ENCODE measurements around the gene SLC5A2.
"Not testable (repeated sequence)": the region's sequence is repeated elsewhere in the genome, so short reads cannot be mapped to it uniquely, and the experiment has no call there.

SLC5A2 gene

DNA sequence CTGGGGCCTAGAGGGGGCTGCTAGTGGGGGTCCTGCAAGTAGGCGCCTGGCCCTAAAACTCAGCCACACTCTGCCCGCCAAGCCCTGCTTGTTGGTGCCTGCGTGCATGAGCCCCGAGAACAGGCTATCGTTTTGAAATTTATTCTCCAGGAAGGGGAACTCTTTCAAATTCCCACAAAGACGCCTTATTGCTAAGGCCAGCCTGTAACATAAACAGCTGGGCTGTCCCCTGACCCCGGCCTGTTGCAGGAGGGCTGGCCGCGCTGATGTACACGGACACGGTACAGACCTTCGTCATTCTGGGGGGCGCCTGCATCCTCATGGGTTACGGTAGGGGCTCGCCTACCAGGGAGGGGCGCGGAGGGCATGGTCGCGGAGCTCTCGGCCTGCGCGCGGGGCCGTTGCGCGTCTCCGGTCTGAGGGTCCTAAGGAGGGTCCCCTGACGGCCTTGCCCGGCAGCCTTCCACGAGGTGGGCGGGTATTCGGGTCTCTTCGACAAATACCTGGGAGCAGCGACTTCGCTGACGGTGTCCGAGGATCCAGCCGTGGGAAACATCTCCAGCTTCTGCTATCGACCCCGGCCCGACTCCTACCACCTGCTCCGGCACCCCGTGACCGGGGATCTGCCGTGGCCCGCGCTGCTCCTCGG lies 4.3 kb downstream of the SLC5A2 start:
- DNase-seq: no peak
- intact Hi-C loops (cut with DNase I): no loop called here

DNA sequence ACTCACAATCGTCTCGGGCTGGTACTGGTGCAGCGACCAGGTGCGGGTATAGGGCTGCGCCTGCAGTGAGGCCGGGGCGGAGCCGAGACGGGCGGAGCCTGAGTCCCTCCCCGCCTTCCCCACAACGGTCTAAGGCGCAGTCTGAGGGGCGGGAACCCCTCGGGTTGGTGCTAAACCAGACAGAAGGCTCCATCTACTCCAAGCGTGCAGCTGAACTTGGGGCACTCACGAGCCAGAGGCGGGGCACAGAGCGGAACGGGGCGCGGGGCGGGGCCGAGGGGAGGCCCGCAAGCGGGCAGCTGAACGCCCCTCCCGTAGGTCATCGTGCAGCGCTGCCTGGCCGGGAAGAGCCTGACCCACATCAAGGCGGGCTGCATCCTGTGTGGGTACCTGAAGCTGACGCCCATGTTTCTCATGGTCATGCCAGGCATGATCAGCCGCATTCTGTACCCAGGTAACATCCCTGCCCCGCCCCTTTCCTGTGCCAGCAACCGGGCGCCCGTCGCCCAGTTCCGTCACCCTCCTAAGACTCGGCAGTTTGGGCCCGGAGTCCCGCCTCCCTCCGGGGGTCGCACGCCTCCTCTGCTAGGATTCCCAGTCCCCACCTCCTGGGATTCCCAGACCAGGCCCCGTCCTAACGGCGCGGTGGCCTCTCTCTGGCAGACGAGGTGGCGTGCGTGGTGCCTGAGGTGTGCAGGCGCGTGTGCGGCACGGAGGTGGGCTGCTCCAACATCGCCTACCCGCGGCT lies 5.0 kb downstream of the SLC5A2 start:
- peak in 30 of 42 donors; percentile 16 to 61 (median 40) for DNase-seq
- intact Hi-C loops (cut with DNase I): no loop called here

DNA sequence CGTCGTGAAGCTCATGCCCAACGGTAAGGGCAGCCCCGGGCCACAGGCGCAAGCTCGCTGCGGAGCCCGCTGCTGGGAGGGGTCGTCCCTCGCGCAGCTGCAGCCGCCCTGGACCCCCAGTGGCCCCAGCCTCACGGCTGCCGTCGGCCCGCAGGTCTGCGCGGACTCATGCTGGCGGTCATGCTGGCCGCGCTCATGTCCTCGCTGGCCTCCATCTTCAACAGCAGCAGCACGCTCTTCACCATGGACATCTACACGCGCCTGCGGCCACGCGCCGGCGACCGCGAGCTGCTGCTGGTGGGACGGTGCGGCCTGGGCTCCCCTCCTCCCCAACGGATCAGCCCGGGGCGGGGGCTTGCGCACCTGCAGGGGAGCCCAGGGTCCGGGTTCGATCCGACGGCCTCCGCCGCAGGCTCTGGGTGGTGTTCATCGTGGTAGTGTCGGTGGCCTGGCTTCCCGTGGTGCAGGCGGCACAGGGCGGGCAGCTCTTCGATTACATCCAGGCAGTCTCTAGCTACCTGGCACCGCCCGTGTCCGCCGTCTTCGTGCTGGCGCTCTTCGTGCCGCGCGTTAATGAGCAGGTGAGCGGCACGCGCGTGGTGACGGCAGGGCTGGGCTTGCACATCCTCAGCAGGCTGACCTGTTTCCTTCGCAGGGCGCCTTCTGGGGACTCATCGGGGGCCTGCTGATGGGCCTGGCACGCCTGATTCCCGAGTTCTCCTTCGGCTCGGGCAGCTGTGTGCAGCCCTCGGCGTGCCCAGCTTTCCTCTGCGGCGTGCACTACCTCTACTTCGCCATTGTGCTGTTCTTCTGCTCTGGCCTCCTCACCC lies 5.8 kb downstream of the SLC5A2 start:
- intact Hi-C loops (cut with DNase I): no loop called here
- no peak for DNase-seq

DNA sequence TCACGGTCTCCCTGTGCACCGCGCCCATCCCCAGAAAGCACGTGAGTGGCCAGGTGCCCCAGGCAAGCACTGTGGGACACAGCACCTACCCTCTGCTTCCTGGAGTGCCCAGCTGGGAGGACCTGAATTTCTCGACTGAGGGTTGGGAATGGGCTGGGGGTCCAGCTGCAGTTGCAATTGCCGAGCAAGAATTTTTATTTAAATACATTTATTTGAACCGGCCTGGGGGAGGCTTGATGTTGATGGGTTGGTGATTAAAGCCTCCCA lies 6.3 kb downstream of the SLC5A2 start:
- intact Hi-C loops (cut with DNase I): no loop called here
- DNase-seq: no peak

DNA sequence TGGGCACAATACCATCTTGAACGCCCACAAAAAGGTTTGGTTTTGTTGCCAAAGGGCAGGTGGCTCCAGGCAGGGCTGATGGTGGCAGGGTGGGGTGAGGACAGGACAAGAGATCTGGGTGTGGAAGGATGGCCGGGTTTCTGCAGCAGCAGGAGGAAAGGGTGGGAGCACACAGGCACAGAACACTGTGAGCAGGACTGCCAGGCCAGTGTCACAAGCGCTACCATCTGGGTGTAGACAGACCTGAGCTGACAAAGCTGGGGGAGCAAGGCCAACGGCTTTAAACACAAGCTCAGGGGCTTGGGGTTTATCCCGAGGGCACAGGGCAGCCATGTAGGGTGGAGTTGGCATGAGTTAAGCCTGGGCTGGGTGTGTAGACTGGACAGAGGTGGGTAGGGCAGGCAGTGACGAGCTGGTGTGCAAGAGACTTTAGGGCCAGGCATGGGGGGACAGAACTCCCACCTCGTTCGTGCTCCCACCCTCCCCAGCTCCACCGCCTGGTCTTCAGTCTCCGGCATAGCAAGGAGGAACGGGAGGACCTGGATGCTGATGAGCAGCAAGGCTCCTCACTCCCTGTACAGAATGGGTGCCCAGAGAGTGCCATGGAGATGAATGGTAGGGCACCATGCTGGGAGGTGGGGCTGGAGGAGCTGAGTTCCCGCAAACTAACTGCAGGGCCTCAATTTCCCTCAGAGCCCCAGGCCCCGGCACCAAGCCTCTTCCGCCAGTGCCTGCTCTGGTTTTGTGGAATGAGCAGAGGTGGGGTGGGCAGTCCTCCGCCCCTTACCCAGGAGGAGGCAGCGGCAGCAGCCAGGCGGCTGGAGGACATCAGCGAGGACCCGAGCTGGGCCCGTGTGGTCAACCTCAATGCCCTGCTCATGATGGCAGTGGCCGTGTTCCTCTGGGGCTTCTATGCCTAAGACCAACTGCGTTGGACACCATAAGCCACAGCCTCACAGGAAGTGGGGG lies 7.0 kb downstream of the SLC5A2 start:
- no peak for DNase-seq
- intact Hi-C loops (cut with DNase I): no loop called here

DNA sequence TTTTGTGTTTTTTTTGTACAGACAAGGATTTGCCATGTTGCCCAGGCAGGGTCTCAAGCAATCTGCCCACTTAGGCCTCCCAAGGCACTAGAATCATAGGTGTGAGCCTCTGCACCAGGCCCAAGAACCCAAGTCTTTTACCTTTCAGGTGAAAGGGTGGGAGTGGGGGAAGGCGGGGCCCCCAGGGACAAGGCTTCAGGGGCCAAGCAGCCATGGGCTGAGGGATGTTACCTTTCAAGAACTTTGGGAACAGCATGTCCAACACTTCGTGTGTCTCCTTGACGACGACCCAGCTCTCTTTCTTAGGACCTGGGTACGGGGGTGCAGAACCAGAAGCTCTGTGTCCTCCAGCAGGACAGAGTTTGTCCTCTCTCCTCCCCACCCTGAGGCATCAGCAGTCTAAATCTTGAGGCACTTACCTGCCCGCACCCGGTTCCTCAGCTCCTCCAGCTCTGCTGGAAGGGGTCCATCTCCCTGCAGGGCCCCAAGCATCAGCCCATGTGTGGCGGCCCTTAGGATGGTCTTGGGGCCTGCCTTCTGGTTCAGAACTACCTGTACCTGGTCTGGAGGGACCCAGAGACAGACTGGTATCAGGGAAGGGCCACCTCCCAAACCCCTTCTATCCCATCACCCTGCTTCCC lies 9.0 kb downstream of the SLC5A2 start:
- intact Hi-C loops (cut with DNase I): no loop called here

DNA sequence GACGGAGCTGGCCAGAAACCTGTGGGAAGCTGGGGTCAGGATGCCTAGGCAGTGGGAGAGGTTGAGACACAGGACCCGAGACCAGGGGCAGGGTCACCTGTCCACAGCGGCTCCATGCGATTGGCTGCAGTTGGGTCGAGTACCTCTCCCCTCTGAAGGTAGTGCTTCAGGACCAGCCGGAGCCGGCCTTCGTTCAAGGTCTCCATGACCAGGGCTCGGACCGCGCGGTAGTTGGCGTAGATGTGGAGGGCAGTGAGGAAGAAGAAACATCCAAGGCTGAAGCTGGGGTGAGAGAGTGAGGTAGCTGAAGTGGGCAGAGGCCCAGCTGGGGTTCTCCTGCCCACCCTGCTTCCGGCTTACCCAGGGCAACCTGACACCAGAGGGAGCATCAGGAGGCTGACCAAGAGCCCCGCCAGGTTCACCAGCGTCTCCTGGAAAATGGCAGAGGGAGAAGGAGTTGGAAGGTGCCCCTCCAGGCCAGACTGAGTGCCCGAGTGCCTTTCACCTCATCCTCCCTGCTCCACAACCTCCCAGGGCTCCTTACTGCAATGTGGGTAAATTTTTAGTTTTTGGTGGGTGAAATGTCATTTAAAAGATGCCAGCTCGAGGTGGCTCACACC lies 10.7 kb downstream of the SLC5A2 start:
- DNase-seq: no peak
- intact Hi-C loops (cut with DNase I): no loop called here

More for the DNA sequence above, 9.0 kb downstream of the SLC5A2 start:
- DNase-seq: no peak

DNA sequence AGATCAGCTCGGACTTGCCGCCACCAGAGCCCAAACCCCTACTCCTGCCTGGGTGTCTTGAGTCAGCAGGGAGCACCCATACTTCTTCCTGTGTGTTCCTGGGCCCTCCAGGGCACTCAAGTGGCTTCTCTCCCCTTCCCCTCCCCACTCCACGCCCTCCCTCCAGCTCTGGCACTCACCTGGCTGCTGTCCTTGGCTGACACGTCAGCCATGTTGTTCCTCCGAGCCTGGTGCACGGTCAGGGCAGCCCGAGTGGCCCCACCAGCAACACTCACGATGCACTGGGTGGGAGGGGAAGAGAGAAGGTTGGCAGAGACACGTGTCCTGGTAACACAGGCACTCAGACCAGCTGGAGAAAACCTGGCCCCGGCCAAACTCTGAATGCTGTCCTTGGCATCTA lies 13.7 kb downstream of the SLC5A2 start:
- no peak for DNase-seq
- intact Hi-C loops (cut with DNase I): no loop called here

DNA sequence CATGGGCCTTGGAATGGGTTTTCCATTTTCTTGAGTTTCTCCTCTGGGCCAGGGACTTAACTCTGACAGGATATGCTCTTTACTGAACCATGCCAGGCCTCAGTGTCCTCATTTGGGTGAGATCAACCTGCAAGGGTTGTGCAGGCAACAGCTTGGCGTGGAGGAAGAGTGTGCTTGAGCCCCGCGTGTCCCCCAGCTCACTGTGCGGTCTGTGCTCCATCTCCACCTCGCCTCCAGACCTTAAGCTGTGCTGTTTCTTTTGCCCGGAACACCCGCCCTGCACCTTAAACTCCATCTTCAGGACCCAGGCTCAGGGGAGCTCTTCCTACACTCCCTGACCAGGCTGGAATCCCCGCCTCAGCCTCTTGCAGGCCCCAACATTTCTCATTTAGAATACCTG lies 15.6 kb downstream of the SLC5A2 start:
- intact Hi-C loops (cut with DNase I): no loop called here
- no peak for DNase-seq

DNA sequence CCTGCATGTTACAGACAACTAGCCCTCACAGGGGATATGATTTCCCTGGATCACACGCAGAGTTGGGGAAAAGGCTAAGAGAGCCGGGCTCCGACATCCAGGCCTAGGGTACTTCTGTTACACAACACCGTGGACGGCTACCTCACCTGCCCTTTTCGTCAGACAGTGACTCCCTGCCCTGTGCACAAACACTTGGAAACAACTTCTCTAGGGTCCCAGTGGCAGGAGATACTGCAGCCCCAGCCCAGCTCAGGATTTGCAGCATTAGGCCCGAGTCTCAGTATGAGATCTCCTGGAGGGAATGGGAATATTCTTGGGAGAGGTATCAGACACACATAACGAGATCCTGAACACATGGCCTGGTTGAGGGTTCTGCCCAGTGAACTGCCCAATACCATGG lies 17.0 kb downstream of the SLC5A2 start:
- intact Hi-C loops (cut with DNase I): no loop called here

DNA sequence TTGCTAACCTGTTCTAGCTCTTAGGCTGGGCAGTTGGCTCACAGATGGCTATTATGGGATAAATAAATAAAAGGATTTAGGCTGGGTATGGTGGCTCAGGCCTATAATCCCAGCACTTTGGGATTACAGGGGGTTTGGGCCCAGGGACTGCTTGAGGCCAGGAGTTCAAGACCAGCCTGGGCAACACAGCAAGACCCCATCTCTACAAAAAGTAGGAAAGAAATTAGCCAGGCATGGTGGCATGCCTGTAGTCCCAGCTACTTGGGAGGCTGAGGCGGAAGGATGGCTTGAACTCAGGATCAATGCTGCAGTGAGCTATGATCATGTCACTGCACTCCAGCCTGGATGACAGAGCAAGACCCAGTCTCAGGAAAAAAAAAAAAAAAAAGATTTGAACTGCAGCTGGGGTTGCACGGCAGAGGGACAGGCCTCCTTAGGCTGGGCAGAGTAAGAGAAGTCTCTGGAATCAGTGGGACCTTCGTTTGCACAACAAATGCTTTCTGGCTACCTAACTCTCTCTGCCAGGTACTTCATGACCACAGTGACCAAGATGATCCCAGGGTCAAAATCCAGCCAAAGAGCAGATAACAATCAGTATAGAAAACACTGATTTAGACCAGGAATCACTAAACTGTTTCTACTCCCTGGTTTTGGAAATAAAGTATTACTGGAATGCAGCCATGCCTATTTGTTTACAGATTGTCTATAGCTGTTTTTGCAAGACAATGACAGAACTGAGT lies 18.5 kb downstream of the SLC5A2 start:
- no peak for DNase-seq
- intact Hi-C loops (cut with DNase I): no loop called here

More for the DNA sequence above, 17.0 kb downstream of the SLC5A2 start:
- DNase-seq: no peak

DNA sequence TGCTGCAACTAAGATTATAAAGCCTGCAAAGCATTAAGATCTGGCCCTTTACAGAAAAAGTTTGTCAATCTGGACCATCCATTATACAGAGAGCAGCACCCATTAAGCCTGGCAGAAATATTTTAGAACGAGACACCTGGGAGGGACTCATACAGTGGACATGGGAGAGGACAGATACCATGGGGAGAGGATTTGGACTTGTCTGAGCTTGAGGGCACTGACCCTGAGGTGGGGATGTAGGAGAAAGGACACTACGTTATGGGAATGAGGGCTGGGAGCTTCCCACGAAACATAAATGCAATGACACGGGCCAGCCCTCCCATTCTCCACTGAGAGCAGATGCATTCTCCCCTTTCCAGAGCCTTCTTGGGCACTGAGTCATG lies 19.0 kb downstream of the SLC5A2 start:
- no peak for DNase-seq
- intact Hi-C loops (cut with DNase I): no loop called here

DNA sequence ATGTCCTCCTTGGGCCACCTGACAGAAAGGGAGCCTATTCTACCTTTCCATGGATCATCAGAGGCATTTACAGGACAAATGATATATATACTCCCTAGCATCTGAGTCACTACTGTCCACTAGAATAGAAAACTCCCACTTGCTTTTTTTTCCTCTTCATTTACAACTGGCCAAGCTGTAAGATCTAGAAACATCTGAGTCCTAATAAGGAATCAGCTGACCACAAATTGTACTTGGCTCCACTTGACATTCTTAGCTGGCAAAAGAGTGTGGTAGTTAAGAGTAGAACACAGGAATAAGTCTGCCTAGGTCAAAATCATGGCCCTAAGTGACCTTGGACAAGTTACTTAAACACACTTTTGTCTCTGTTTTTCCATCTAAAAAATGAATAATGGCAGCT lies 20.1 kb downstream of the SLC5A2 start:
- intact Hi-C loops (cut with DNase I): no loop called here
- DNase-seq: no peak

DNA sequence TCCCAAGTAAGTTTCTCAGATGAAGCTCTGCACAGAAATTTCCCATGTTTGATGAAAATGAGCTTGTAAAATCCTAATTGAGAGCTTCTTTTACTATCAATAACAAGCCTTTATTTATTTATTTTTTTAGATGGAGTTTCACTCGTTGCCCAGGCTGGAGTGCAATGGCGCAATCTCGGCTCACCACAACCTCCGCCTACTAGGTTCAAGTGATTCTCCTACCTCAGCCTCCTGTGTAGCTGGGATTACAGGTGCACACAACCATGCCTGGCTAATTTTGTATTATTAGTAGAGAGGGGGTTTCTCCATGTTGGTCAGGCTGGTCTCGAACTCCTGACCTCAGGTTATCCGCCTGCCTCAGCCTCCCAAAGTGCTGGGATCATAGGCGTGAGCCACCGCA lies 20.6 kb downstream of the SLC5A2 start:
- DNase-seq; intact Hi-C loops (cut with DNase I): not testable (repeated sequence)

DNA sequence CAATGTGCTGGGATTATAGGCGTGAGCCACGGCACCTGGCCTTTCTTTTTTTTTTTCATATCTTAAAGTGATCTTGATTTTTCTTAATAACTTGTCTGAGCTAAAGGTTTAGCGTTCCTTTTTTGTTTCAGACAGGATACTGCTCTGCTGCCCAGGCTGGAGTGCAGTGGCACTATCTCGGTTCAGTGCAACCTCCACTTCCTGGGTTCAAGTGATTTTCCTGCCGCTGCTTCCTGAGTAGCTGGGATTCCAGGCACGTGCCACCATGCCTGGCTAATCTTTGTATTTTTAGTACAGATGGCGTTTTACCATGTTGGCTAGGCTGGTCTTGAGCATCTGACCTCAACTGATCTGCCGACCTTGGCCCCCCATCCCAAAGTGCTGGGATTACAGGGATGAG lies 21.2 kb downstream of the SLC5A2 start:
- DNase-seq: no peak
- intact Hi-C loops (cut with DNase I): no loop called here

DNA sequence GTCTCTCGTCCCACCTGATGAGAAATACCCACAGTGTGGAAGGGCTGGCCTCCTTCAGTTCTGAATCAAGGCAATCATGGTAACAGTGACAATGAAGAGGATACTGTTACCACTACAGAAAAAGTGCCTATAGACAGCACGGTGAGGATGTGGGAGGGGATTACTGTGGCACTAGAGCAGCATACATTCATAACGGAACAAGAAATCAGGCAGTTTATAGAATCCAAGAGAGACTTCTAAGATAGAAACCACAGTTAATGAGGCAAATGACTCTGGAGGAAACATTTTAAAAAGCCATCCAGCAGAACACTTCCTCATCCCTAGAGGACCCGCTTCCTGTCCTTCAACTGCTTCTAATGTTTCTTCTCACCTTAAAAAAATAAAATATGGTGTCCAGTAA lies 22.6 kb downstream of the SLC5A2 start:
- intact Hi-C loops (cut with DNase I): loop anchor here (5.0 kb wide), 1 partner anchor 48 kb away; the partner anchor contains the start of gene ARMC5
- no peak for DNase-seq

DNA sequence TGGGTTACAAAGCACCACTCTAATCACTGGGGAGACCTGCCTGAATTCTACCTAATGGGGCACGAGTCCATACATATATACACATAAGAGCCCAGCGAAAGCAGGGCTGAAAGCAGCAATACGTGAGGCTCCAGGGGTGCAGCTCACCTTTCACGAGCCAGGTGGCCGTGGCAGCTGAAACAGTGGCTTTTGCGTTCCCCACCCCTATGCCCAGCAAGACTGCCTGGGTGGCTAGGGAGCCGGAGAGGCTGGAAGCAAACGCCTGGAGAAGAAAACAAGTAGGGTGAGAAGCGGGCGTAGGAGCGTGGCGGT lies 24.6 kb downstream of the SLC5A2 start:
- DNase-seq: peak in 1 of 42 donors; percentile 55
- intact Hi-C loops (cut with DNase I): loop anchor here (5.0 kb wide), 1 partner anchor 50 kb away; the partner anchor contains the start of gene ARMC5

Data from head of caudate nucleus (tissue), 42 donors.